Spleen (tissue), 11 donors: ENCODE results near the gene GLIS1. TPM values are rescaled to one million over a fixed set of nuclear protein-coding genes. Genes with fewer than 3 reads are reported as not detected.

ENCODE experiments used
- DNase-seq: peaks from one replicate; pipeline ENCODE4 v3.0.0-alpha.2; 2020
- H3K27ac ChIP-seq, 8 donors: fragments of 200-600 bp; sonication (generic) in 7 of 8; 1 replicate in 4 of 8; 2 replicates in 4 of 8; pipeline versions ENCODE4 v1.5.0 to v1.8.0; 2016 to 2021; ENCODE audit warnings: inconsistent platforms in 4 of 8, mild to moderate bottlenecking in 4 of 8, moderate library complexity in 1 of 8
- H3K27me3 ChIP-seq, 7 donors: fragments of 200-600 bp; sonication (generic) in 6 of 7; replicated peaks in 1 of 7; 1 replicate in 4 of 7; 2 replicates in 3 of 7; pipeline versions ENCODE4 v1.5.0 to v1.8.0; 2016 to 2021; ENCODE audit warnings: inconsistent platforms in 3 of 7, mild to moderate bottlenecking in 1 of 7
- H3K36me3 ChIP-seq, 6 donors: fragments of 200-600 bp; sonication (generic) in 5 of 6; 1 replicate in 4 of 6; 2 replicates in 2 of 6; pipeline versions ENCODE4 v1.5.0 to v1.8.0; 2016 to 2021; ENCODE audit warnings: inconsistent platforms in 2 of 6
- H3K4me1 ChIP-seq, 6 donors: fragments of 200-600 bp; sonication (generic) in 5 of 6; 1 replicate in 3 of 6; 2 replicates in 3 of 6; pipeline versions ENCODE4 v1.5.0 to v1.8.0; 2016 to 2021; ENCODE audit warnings: inconsistent platforms in 3 of 6
- H3K4me3 ChIP-seq, 8 donors: fragments of 200-600 bp; sonication (generic) in 7 of 8; 1 replicate in 4 of 8; 2 replicates in 4 of 8; pipeline versions ENCODE4 v1.5.0 to v1.8.0; 2016 to 2021; ENCODE audit warnings: inconsistent platforms in 4 of 8, mild to moderate bottlenecking in 4 of 8, moderate library complexity in 2 of 8
- H3K9me3 ChIP-seq, 8 donors: fragments of 200-600 bp; sonication (generic) in 7 of 8; 1 replicate in 4 of 8; 2 replicates in 4 of 8; pipeline versions ENCODE4 v1.5.0 to v1.8.0; 2016 to 2021; ENCODE audit warnings: inconsistent platforms in 4 of 8
- POLR2A ChIP-seq, 3 donors: fragments of 450-650 bp; IDR thresholded peaks; one replicate each; pipeline ENCODE4 v1.5.1; 2017; ENCODE audit warnings: antibody characterized with exemption in 3 of 3, mild to moderate bottlenecking in 1 of 3
- POLR2AphosphoS5 ChIP-seq, 3 donors: sonication (generic); formaldehyde crosslinking; IDR thresholded peaks; one replicate each; pipeline ENCODE4 v1.5.1; 2017; ENCODE audit warnings: antibody characterized with exemption in 3 of 3
- WGBS, 5 donors: extraction: QIAGEN DNeasy Blood & Tissue Kit in 3 of 5; methylation state at CpG; one replicate each; pipeline versions ENCODE4 v1.1.5 to v1.1.7; 2013 to 2018; 5-methylcytosine and 5-hydroxymethylcytosine counted together
- intact Hi-C: fragments of 100-400 bp; cut with DNase I; formaldehyde crosslinking; loops from one replicate; pipeline ENCODE4 v1.15.0; 2023; ENCODE audit warnings: low total_unique reads
- polyA plus RNA-seq, 3 donors: library from polyadenylated mRNA; stranded (reverse); fragments of 200-250 nt; gene quantifications; one replicate each; pipeline ENCODE4 v1.2.1, GENCODE V29; 2013
- total RNA-seq, 7 donors: library from RNA; depleted of rRNA in 3 of 7; stranded (reverse); fragments of >200 nt in 3 of 7; fragmentation: NEBNext Ultra II Directional in 4 of 7; extraction: Animal tissue kit (Norgen Biotek cat#: 25700) in 4 of 7; gene quantifications; one replicate each; pipeline versions ENCODE4 v1.1.0 to v1.2.1, GENCODE V29; 2016 to 2021
- TF ChIP-seq, protein P1 (sequence below), 11 experiments: fragments of 200-600 bp in 7 of 11; fragments of 450-650 bp in 4 of 11; sonication (generic) in 4 of 11; IDR thresholded peaks in 8 of 11; conservative IDR thresholded peaks in 3 of 11; 1 replicate in 7 of 11; 2 replicates in 4 of 11; pipeline versions ENCODE4 v1.4.0 to v1.8.0; 2016 to 2021; ENCODE audit warnings: antibody characterized with exemption in 11 of 11, inconsistent platforms in 4 of 11, mild to moderate bottlenecking in 1 of 11
- donor health status: healthy with polysubstance abuse.
- donor health status: DM: no; HTN: no; CAD: no; lungs with moderate emphysema.
- donor health status: DM: no; HTN: no; CAD: no.
- donor health status: Bipolar disorder and iron deficiency.
- donor health status: healthy.
- donor health status: DM: no; HTN: no; CAD: no.
- donor health status: DM: yes; HTN: yes; CAD: no.

GLIS1 gene
- total and polyA plus RNA-seq, 10 donors = 0.04 to 0.39 (median 0.26) TPM; not detected in 5

DNA sequence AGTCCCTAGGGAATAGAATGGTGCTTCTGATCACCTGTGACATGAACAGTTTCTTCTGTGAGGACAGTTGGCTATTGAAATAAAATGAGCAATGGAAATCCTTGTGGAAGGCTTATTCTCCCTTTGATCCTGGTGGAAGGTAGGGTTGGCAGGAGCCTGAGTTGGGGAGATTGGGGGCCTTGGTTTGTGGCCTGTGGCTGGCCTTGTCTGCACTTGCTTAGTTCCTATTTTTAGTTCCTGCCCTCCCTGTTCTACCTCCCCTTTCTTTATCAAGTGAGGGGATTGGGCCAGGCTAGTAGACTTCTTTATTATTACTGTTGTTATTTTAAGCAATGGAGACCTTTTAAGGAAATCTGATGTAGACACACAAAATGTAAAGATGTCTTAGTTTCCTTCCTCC is 271.6 kb downstream of the GLIS1 start:
- H3K4me3 ChIP-seq = no peak overlapping the region
- peaks cover 0 to 9% (median 0%) of the 10 kb centered on the region in 6 donors for H3K4me1 ChIP-seq
- H3K9me3 ChIP-seq = no peaks in the 10 kb centered on the region
- H3K27ac ChIP-seq = no peak overlapping the region
- intact Hi-C loops = no loop called here
- no peaks in the 10 kb centered on the region for H3K27me3 ChIP-seq
- TF ChIP-seq, protein P1, sequence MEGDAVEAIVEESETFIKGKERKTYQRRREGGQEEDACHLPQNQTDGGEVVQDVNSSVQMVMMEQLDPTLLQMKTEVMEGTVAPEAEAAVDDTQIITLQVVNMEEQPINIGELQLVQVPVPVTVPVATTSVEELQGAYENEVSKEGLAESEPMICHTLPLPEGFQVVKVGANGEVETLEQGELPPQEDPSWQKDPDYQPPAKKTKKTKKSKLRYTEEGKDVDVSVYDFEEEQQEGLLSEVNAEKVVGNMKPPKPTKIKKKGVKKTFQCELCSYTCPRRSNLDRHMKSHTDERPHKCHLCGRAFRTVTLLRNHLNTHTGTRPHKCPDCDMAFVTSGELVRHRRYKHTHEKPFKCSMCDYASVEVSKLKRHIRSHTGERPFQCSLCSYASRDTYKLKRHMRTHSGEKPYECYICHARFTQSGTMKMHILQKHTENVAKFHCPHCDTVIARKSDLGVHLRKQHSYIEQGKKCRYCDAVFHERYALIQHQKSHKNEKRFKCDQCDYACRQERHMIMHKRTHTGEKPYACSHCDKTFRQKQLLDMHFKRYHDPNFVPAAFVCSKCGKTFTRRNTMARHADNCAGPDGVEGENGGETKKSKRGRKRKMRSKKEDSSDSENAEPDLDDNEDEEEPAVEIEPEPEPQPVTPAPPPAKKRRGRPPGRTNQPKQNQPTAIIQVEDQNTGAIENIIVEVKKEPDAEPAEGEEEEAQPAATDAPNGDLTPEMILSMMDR (IDR thresholded peaks at IDR 0.05 in 8 of 11, conservative IDR thresholded peaks at IDR 0.05 in 3 of 11) = no peak
- no peak for TF ChIP-seq POLR2AphosphoS5 (IDR thresholded peaks at IDR 0.05)
- no peak for TF ChIP-seq POLR2A (IDR thresholded peaks at IDR 0.05)
- no peaks in the 10 kb centered on the region for H3K36me3 ChIP-seq
- DNase-seq = no peak

GRCh38 chr1:53465023-53465957 is 273.7 kb downstream of the GLIS1 start:
- no peaks in the 10 kb centered on the region for H3K27me3 ChIP-seq
- peaks cover 0 to 5% (median 0%) of the 10 kb centered on the region in 6 donors for H3K4me1 ChIP-seq
- H3K36me3 ChIP-seq = no peaks in the 10 kb centered on the region
- no peak for TF ChIP-seq POLR2AphosphoS5 (IDR thresholded peaks at IDR 0.05)
- TF ChIP-seq, protein P1 (IDR thresholded peaks at IDR 0.05 in 8 of 11, conservative IDR thresholded peaks at IDR 0.05 in 3 of 11) = no peak
- no peak for TF ChIP-seq POLR2A (IDR thresholded peaks at IDR 0.05)
- no peaks in the 10 kb centered on the region for H3K9me3 ChIP-seq
- H3K4me3 ChIP-seq = no peak overlapping the region
- DNase-seq = no peak
- intact Hi-C loops = no loop called here
- 57 to 83% (median 67%) methylated on average over 4 of the region's 4 CpGs for WGBS, 5 donors
- no peak overlapping the region for H3K27ac ChIP-seq

- Histone ChIP-seq H3K27ac (no peak overlapping the region), H3K27me3 (no peaks in the 10 kb centered on the region), H3K4me1 (no peaks in the 10 kb centered on the region), H3K36me3 (no peaks in the 10 kb centered on the region), H3K4me3 (no peak overlapping the region), H3K9me3 (no peaks in the 10 kb centered on the region)
- 87 to 91% (median 90%) methylated on average over 24 of the region's 24 CpGs for WGBS, 5 donors
- no peak for DNase-seq
- intact Hi-C loops = no loop called here
- TF ChIP-seq, protein P1 (IDR thresholded peaks at IDR 0.05 in 8 of 11, conservative IDR thresholded peaks at IDR 0.05 in 3 of 11) = no peak
- TF ChIP-seq POLR2AphosphoS5 (IDR thresholded peaks at IDR 0.05) = no peak
- TF ChIP-seq POLR2A (IDR thresholded peaks at IDR 0.05) = no peak
Measured at GRCh38 chr1:53463961-53464899, 274.7 kb downstream of the GLIS1 start.
